SK-N-SH (cell line): ENCODE data around the gene CCM2.

Source experiments
- CTCF ChIP-seq: fragments of 200-600 bp; sonication (generic); IDR thresholded peaks from 2 replicates; pipeline ENCODE4 v1.6.1; 2017; ENCODE audit warnings: antibody characterized with exemption, mild to moderate bottlenecking, moderate library complexity
- EZH2phosphoT487 ChIP-seq: fragments of 200-600 bp; sonication (generic); IDR thresholded peaks from 2 replicates; pipeline ENCODE4 v1.6.1; 2017; ENCODE audit warnings: low read depth, mixed run types, mild to moderate bottlenecking, antibody characterized with exemption, moderate library complexity, borderline replicate concordance
- FOXM1 ChIP-seq: IDR thresholded peaks from 2 replicates; pipeline ENCODE4 v1.4.0; 2012; ENCODE audit warnings: low read depth, mild to moderate bottlenecking
- GABPA ChIP-seq: IDR thresholded peaks from 2 replicates; pipeline ENCODE4 v1.4.0; 2012; ENCODE audit warnings: low read depth, mild to moderate bottlenecking
- JUND ChIP-seq: IDR thresholded peaks from 2 replicates; pipeline ENCODE4 v1.4.0; 2012
- MAX ChIP-seq: IDR thresholded peaks from 2 replicates; pipeline ENCODE4 v1.4.0; 2012; ENCODE audit warnings: low read depth
- MXI1 ChIP-seq: IDR thresholded peaks from 2 replicates; pipeline ENCODE4 v1.6.1; 2012; ENCODE audit warnings: mild to moderate bottlenecking, low read depth, low read length, improper control_type of control experiment
- PBX3 ChIP-seq: IDR thresholded peaks from 2 replicates; pipeline ENCODE4; 2012
- RCOR1 ChIP-seq: fragments of 150-350 bp; IDR thresholded peaks from 2 replicates; pipeline ENCODE4 v1.6.1; 2017; ENCODE audit warnings: antibody characterized with exemption, low read length
- RXRA ChIP-seq: IDR thresholded peaks from 2 replicates; pipeline ENCODE4 v1.4.0; 2012; ENCODE audit warnings: low read depth, mild to moderate bottlenecking, borderline replicate concordance
- TAF1 ChIP-seq: IDR thresholded peaks from 2 replicates; pipeline ENCODE4 v1.6.1; 2012; ENCODE audit warnings: low read depth, mild to moderate bottlenecking, low read length, moderate library complexity, borderline replicate concordance
- USF2 ChIP-seq: fragments of 150-350 bp; IDR thresholded peaks from 2 replicates; pipeline ENCODE4 v1.6.1; 2017; ENCODE audit warnings: antibody characterized with exemption, low read length, low read depth, borderline replicate concordance
- ZBTB33 ChIP-seq: IDR thresholded peaks from 2 replicates; pipeline ENCODE4 v1.4.0; 2012; ENCODE audit warnings: low read depth, borderline replicate concordance

GRCh38 chr7:45000093-45001032, at the start of gene CCM2:
- TF ChIP-seq CTCF (no peak), RXRA (no peak), GABPA (no peak; the same call in 1 of the 2 replicates), USF2 (no peak), FOXM1 (no peak), MAX (no peak), PBX3 (no peak; the same call in 1 of the 2 replicates), ZBTB33 (no peak), JUND (no peak), MXI1 (peak; percentile 44), RCOR1 (no peak), EZH2phosphoT487 (no peak), TAF1 (0 out of 2 replicates have a peak, but pooled peaks have one; percentile 20)
